ENCODE results near the gene EEF2.

DNA sequence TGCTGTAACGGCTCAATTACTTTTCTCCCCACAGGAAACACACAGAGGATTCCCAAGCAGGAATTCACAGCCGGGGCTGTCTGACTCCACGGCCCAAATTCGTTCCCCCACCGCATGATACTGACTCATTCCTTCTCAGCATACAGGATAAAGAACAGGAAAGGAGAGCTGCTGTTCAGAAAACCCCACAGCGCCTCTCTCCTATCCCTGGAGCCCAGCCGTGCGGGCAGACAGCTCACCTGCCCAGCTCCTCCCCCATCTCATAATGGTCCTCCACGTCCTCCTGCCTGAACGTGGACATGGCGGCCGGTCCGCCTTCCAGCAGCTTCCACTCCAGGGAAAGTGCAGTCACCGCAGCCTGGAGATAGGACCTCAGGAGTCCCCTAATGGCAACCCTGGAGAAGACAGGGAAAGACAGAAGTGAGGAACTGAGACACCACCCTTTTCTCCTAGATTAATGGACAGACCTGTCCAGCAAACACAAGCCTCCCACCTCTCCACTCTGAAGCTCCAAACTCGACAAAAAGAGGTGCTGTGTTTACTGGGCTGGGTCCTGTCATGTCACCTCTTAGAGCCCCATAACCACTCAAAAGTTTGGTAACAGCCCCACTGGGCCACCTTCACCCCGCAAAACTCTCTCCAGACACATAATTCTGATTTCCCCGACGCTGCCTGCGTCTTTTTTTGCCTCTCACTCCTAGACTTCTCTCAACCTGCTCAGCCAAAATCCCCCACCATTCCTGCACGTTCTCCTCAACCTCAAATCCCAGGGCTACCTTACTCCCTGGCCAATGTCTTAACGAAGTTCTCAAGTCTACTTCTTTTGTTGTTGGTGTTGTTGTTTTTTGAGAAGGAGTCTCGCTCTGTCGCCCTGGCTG lies 15.6 kb downstream of the EEF2 start:
- TF ChIP-seq, protein P1, sequence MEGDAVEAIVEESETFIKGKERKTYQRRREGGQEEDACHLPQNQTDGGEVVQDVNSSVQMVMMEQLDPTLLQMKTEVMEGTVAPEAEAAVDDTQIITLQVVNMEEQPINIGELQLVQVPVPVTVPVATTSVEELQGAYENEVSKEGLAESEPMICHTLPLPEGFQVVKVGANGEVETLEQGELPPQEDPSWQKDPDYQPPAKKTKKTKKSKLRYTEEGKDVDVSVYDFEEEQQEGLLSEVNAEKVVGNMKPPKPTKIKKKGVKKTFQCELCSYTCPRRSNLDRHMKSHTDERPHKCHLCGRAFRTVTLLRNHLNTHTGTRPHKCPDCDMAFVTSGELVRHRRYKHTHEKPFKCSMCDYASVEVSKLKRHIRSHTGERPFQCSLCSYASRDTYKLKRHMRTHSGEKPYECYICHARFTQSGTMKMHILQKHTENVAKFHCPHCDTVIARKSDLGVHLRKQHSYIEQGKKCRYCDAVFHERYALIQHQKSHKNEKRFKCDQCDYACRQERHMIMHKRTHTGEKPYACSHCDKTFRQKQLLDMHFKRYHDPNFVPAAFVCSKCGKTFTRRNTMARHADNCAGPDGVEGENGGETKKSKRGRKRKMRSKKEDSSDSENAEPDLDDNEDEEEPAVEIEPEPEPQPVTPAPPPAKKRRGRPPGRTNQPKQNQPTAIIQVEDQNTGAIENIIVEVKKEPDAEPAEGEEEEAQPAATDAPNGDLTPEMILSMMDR (IDR thresholded peaks at IDR 0.05 in 4 of 5, conservative IDR thresholded peaks at IDR 0.05 in 1 of 5): peak in 3 of 5 experiments; percentile 12 to 27 (median 14)
- peak; percentile 71 to 85 for TF ChIP-seq POLR2A (IDR thresholded peaks at IDR 0.05)
